ENCODE results near the gene DOCK11. TPM values are rescaled to one million over a fixed set of nuclear protein-coding genes. Genes with fewer than 3 reads are reported as not detected.

DOCK11 gene
- total RNA-seq, 4 donors from 2014 or later = 131 to 240 (median 175) TPM

DNA sequence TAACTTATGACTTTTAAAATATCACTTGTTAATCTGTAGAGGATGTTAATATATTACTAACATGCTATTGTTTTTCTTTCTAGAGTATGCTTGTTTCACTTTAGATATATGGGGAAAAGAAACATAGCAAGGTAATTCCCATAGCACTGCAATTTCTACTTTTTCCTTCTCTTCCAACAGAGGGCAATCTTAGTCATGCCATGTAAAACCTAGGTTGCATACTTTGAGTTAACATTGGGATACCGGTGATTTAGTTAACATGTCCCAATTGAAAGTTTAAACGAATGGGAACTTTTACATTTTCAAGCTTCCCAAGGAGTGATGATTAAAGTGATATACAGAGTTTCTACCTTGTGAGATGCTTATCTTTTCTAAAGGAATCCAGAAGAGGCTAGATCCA lies 142.4 kb downstream of the DOCK11 start:
- TF ChIP-seq, protein P1, sequence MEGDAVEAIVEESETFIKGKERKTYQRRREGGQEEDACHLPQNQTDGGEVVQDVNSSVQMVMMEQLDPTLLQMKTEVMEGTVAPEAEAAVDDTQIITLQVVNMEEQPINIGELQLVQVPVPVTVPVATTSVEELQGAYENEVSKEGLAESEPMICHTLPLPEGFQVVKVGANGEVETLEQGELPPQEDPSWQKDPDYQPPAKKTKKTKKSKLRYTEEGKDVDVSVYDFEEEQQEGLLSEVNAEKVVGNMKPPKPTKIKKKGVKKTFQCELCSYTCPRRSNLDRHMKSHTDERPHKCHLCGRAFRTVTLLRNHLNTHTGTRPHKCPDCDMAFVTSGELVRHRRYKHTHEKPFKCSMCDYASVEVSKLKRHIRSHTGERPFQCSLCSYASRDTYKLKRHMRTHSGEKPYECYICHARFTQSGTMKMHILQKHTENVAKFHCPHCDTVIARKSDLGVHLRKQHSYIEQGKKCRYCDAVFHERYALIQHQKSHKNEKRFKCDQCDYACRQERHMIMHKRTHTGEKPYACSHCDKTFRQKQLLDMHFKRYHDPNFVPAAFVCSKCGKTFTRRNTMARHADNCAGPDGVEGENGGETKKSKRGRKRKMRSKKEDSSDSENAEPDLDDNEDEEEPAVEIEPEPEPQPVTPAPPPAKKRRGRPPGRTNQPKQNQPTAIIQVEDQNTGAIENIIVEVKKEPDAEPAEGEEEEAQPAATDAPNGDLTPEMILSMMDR (IDR thresholded peaks at IDR 0.05; ENCODE audit: low read depth) = no peak

DNA sequence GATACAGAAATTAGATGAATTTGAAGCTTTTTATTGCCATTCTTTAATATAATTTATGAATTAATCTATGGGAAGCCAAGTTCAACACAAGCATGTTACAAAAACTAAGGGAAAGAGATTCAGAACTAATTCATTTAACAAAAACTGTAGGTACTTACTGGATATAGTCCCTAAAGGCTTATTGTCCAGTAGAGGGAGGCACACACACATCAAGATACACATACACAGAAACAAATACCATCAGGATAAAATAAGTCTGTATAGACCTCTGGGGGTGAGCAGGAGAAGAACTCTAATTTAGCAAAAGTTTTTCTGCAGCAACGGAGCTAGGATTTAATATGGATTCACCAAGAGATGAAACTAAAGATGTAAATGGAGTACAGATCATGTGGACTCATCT lies 148.8 kb downstream of the DOCK11 start:
- TF ChIP-seq, protein P1 (IDR thresholded peaks at IDR 0.05; ENCODE audit: low read depth) = no peak

DNA sequence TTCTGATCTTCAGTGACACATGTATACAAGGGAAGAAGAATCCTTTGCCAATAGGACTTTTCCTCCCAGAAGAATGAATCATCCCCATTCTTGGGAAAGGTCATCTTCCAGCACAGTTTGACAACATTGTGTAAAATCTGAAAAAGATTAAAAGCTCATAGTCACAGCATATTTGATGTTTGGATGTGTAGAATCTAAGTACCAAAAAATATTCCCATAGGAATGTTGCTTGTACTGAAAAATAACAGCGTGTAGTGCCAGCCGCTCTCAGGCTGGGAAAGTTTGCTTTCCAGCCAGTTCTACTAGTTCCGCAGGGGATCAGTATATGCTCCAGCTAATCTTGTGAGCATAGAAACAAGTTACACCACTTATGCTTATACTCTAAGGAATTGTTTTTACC lies 157.1 kb downstream of the DOCK11 start:
- TF ChIP-seq, protein P1 (IDR thresholded peaks at IDR 0.05; ENCODE audit: low read depth) = no peak

DNA sequence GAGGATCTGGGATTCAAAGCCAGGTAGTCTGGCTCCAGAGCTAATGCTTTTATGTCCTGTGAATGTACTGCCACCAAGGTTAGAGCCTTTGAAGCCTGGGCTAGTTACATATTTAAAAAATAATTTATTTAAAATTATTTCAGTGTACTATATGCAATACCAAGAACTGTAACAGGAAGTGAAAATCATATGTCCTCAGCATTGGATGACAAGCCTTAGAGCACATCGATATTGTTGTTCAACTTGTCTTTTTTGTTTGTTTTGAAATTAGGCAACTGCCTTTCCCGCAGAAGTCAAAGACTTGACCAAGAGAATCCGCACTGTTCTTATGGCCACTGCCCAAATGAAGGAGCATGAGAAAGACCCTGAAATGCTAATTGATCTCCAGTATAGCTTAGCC lies 158.7 kb downstream of the DOCK11 start:
- TF ChIP-seq, protein P1 (IDR thresholded peaks at IDR 0.05; ENCODE audit: low read depth) = no peak

DNA sequence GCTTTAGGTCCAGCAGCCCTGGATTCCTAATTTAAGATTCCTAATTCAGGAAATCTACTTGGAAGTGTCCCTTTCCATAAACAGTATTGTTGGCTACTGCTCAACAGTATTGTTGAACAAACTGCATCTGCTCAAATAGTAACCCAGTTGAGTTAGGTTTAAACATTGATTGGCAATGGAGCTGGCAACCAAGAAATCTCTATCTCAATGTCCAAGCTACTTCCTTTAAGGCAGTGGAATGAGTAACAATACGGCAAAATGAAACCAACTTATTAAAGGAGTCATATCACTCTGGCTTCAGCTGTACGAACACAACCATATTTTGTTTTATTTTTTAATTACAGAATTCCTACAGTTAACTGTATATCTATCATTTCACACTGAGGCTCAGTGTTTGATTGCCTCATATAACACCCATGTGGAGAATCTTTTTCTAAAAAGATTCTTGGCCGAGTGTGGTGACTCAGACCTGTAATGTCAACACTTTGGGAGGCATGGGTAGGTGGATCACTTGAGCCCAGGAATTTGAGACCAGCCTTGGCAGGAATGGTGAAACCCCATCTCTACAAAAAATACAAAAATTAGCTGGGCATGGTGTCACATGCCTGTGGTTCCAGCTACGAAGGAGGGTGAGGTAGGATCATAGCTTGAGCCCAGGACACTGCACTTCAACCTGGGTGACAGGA lies 160.1 kb downstream of the DOCK11 start:
- TF ChIP-seq, protein P1 (IDR thresholded peaks at IDR 0.05; ENCODE audit: low read depth) = no peak

DNA sequence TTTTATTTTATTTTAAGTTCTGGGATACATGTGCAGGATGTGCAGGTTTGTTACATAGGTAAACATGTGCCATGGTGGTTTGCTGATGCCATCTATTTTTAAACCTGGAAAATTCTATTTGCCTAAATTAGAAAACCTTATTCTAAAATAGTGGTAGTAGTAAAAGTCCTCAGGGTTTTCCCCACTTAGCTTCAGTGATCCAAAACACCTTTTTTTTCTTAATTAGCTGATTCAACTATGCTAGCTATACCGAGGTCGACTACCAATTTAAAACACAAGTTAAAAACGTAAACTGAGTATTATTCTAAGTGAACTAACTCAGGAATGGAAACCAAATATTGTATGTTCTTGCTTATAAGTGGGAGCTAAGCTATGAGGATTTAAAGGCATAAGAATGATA lies 161.8 kb downstream of the DOCK11 start:
- TF ChIP-seq, protein P1 (IDR thresholded peaks at IDR 0.05; ENCODE audit: low read depth) = no peak

DNA sequence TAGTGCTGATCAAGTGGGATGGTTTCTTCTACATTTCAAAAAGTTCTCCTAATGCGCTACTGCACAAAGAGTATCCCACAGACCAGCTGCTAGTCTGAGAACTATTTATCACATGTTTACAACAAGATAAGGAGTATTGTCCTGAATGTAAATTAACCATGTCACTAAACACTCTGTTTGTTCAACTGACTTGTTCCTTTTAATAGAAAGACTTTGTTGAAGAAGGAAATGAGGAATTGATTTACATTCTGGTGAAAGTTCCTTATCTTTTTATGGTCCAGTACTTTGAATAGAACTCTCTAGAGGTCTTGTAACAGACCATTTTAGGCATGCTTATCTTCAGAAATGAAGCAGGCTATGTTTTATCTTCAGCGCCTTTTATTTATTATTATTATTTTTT lies 164.5 kb downstream of the DOCK11 start:
- TF ChIP-seq, protein P1 (IDR thresholded peaks at IDR 0.05; ENCODE audit: low read depth) = no peak

All from subcutaneous adipose tissue (tissue), 4 donors.